HepG2 (cell line): ENCODE data around the gene CTSZ. TPM values are rescaled to one million over a fixed set of nuclear protein-coding genes. Genes with fewer than 3 reads are reported as not detected.

Experiments used
- ASH2L ChIP-seq: fragments of 300-600, 200-600 bp; sonication (generic); IDR thresholded peaks from 2 replicates; pipeline ENCODE4 v1.7.0; 2017; ENCODE audit warnings: low read depth, mild to moderate bottlenecking, moderate library complexity, mixed read lengths, low read length; ENCODE audit not compliant: insufficient read length
- ATF7 ChIP-seq, 2 experiments: fragments of 450-650 bp in 1 of 2; sonication (generic) in 1 of 2; formaldehyde crosslinking in 1 of 2; IDR thresholded peaks; 2 replicates each; pipeline versions ENCODE4 v1.4.0 to v1.6.1; 2016 to 2020; ENCODE audit warnings: antibody characterized with exemption in 1 of 2, mild to moderate bottlenecking in 1 of 2, missing genetic modification reagents in 1 of 2
- FOXK1 ChIP-seq: sonication (generic); formaldehyde crosslinking; IDR thresholded peaks from 2 replicates; pipeline ENCODE4 v1.4.0; 2020; ENCODE audit warnings: low read depth, missing genetic modification reagents, borderline replicate concordance
- KMT2A ChIP-seq: sonication (generic); formaldehyde crosslinking; IDR thresholded peaks from 2 replicates; pipeline ENCODE4 v1.4.0; 2020; ENCODE audit warnings: missing genetic modification reagents
- RXRB ChIP-seq: IDR thresholded peaks from 2 replicates; pipeline ENCODE4 v1.6.1; 2016; ENCODE audit warnings: borderline replicate concordance, missing genetic modification reagents, missing compliant biosample characterization
- ZNF546 ChIP-seq: sonication (generic); formaldehyde crosslinking; conservative IDR thresholded peaks from 2 replicates; pipeline ENCODE4 v1.8.1; 2023; ENCODE audit warnings: mild to moderate bottlenecking, missing genetic modification reagents
- ZNF572 ChIP-seq: sonication (generic); formaldehyde crosslinking; IDR thresholded peaks from 2 replicates; pipeline ENCODE4 v1.5.1; 2020; ENCODE audit warnings: mild to moderate bottlenecking, missing genetic modification reagents
- ZNF598 ChIP-seq: sonication (generic); formaldehyde crosslinking; IDR thresholded peaks from 2 replicates; pipeline ENCODE4 v1.5.1; 2020; ENCODE audit warnings: mild to moderate bottlenecking, missing genetic modification reagents, borderline replicate concordance
- ZNF7 ChIP-seq: IDR thresholded peaks from 2 replicates; pipeline ENCODE4 v1.6.1; 2016; ENCODE audit warnings: missing biosample characterization, missing genetic modification reagents
- ZNF720 ChIP-seq: sonication (generic); formaldehyde crosslinking; IDR thresholded peaks from 2 replicates; pipeline ENCODE4 v1.4.0; 2020; ENCODE audit warnings: missing genetic modification reagents
- polyA plus RNA-seq, 8 experiments: library from polyadenylated mRNA; depleted of rRNA in 3 of 8; stranded (reverse) in 7 of 8; unstranded in 1 of 8; fragments of >200 nt; fragmentation: Illumina TruSeq in 4 of 8; extraction: Trizol in 4 of 8; gene quantifications; 2 replicates each; pipeline versions ENCODE4 v1.2.1 to v1.2.3, GENCODE V29; 2011 to 2016; ENCODE audit warnings: low read depth in 4 of 8, missing spikeins in 1 of 8, mixed read lengths in 1 of 8; ENCODE audit not compliant: insufficient read depth in 1 of 8
- total RNA-seq, 5 experiments: library from RNA; depleted of rRNA; stranded (reverse); fragments of >200 nt; fragmentation: Illumina TruSeq; extraction: Trizol; gene quantifications; 2 replicates each; pipeline ENCODE4 v1.2.3, GENCODE V29; 2016; ENCODE audit warnings: low read depth in 1 of 5
- TF ChIP-seq, protein P1 (sequence below): IDR thresholded peaks from 2 replicates; pipeline ENCODE4 v1.4.0; 2020; ENCODE audit warnings: mild to moderate bottlenecking, missing genetic modification reagents
- TF ChIP-seq, protein P2 (sequence below): IDR thresholded peaks from 2 replicates; pipeline ENCODE4 v1.6.1; 2016; ENCODE audit warnings: mild to moderate bottlenecking
- TF ChIP-seq, protein P3 (sequence below): IDR thresholded peaks from 2 replicates; pipeline ENCODE4 v1.6.1; 2016; ENCODE audit warnings: missing compliant biosample characterization, missing genetic modification reagents, borderline replicate concordance
- TF ChIP-seq, protein P4 (sequence below): sonication (generic); formaldehyde crosslinking; IDR thresholded peaks from 2 replicates; pipeline ENCODE4 v1.9.0; 2022; ENCODE audit warnings: missing genetic modification reagents, mild to moderate bottlenecking, borderline replicate concordance
- TF ChIP-seq, protein P5 (sequence below): sonication (generic); formaldehyde crosslinking; IDR thresholded peaks from 2 replicates; pipeline ENCODE4 v1.4.0; 2020; ENCODE audit warnings: missing genetic modification reagents

The CTSZ gene
- total and polyA plus RNA-seq, 2 of the 13 experiments (the other 11 are each of a cell fraction or from before 2014, with no cell fraction given), result 0.33 TPM; not detected in 1

DNA sequence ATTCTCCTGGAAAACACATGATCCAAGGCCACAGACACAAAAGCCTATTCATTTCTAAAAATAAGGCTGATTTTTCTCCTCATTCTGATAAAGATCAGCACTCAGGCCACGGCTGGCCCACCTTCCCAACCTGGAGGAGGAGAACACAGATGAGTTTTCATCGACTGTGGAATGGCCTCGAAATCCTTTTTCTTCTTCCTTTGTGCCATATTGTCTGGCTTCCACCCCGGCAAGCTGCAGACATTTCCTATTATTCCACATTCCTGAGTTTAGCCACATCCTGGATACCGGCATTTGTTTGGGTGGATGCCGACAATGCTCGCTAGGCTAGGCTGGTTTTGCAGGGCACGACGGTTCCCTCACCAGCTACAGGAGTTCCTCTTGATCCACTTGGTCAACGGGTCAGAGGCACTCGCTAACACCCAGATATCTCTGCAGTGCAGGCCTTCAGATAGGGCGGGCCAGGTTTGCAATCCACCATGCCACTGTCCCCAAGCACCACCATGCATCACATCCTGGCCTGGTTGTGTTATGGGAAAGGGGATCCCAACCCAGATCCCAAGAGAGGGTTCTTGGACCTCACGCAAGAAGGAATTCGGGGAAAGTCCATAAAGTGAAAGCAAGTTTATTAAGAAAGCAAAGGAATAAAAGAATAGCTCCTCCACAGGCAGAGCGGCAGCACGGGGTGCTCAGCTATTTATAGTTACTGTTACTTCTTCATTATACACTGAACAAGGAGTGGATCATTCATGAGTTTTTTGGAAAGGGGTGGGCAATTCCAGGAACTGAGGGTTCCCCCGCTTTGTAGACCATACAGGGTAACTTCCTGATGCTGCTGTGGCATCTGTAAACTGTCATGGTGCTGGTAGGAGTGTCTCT is 4.2 kb upstream of the CTSZ start (continued):
- TF ChIP-seq, protein P1, sequence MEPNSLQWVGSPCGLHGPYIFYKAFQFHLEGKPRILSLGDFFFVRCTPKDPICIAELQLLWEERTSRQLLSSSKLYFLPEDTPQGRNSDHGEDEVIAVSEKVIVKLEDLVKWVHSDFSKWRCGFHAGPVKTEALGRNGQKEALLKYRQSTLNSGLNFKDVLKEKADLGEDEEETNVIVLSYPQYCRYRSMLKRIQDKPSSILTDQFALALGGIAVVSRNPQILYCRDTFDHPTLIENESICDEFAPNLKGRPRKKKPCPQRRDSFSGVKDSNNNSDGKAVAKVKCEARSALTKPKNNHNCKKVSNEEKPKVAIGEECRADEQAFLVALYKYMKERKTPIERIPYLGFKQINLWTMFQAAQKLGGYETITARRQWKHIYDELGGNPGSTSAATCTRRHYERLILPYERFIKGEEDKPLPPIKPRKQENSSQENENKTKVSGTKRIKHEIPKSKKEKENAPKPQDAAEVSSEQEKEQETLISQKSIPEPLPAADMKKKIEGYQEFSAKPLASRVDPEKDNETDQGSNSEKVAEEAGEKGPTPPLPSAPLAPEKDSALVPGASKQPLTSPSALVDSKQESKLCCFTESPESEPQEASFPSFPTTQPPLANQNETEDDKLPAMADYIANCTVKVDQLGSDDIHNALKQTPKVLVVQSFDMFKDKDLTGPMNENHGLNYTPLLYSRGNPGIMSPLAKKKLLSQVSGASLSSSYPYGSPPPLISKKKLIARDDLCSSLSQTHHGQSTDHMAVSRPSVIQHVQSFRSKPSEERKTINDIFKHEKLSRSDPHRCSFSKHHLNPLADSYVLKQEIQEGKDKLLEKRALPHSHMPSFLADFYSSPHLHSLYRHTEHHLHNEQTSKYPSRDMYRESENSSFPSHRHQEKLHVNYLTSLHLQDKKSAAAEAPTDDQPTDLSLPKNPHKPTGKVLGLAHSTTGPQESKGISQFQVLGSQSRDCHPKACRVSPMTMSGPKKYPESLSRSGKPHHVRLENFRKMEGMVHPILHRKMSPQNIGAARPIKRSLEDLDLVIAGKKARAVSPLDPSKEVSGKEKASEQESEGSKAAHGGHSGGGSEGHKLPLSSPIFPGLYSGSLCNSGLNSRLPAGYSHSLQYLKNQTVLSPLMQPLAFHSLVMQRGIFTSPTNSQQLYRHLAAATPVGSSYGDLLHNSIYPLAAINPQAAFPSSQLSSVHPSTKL (CRISPR knock-in tag), result peak; percentile 75; the same call in 1 of the 2 replicates
- TF ChIP-seq ZNF720 (0 out of 2 replicates have a peak, but pooled peaks have one; percentile 3), ZNF546 (CRISPR knock-in tag) (no peak), ZNF572 (CRISPR knock-in tag) (no peak), FOXK1 (0 out of 2 replicates have a peak, but pooled peaks have one; percentile 18), ASH2L (peak; percentile 41), ATF7 (IDR thresholded peaks at IDR 0.05) (no peak), ATF7 (CRISPR knock-in tag; IDR thresholded peaks at IDR 0.05) (no peak), RXRB (peak; percentile 38; the same call in 1 of the 2 replicates), ZNF7 (no peak), KMT2A (CRISPR knock-in tag) (0 out of 2 replicates have a peak, but pooled peaks have one; percentile 43), ZNF598 (CRISPR knock-in tag) (0 out of 2 replicates have a peak, but pooled peaks have one; percentile 36)
- TF ChIP-seq, protein P2, sequence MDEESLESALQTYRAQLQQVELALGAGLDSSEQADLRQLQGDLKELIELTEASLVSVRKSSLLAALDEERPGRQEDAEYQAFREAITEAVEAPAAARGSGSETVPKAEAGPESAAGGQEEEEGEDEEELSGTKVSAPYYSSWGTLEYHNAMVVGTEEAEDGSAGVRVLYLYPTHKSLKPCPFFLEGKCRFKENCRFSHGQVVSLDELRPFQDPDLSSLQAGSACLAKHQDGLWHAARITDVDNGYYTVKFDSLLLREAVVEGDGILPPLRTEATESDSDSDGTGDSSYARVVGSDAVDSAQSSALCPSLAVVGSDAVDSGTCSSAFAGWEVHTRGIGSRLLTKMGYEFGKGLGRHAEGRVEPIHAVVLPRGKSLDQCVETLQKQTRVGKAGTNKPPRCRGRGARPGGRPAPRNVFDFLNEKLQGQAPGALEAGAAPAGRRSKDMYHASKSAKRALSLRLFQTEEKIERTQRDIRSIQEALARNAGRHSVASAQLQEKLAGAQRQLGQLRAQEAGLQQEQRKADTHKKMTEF (CRISPR knock-in tag), result peak; percentile 35; the same call in 1 of the 2 replicates
- TF ChIP-seq, protein P3, sequence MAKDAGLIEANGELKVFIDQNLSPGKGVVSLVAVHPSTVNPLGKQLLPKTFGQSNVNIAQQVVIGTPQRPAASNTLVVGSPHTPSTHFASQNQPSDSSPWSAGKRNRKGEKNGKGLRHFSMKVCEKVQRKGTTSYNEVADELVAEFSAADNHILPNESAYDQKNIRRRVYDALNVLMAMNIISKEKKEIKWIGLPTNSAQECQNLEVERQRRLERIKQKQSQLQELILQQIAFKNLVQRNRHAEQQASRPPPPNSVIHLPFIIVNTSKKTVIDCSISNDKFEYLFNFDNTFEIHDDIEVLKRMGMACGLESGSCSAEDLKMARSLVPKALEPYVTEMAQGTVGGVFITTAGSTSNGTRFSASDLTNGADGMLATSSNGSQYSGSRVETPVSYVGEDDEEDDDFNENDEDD (CRISPR knock-in tag), result peak; percentile 63
- TF ChIP-seq, protein P4, sequence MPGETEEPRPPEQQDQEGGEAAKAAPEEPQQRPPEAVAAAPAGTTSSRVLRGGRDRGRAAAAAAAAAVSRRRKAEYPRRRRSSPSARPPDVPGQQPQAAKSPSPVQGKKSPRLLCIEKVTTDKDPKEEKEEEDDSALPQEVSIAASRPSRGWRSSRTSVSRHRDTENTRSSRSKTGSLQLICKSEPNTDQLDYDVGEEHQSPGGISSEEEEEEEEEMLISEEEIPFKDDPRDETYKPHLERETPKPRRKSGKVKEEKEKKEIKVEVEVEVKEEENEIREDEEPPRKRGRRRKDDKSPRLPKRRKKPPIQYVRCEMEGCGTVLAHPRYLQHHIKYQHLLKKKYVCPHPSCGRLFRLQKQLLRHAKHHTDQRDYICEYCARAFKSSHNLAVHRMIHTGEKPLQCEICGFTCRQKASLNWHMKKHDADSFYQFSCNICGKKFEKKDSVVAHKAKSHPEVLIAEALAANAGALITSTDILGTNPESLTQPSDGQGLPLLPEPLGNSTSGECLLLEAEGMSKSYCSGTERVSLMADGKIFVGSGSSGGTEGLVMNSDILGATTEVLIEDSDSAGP (CRISPR knock-in tag), result peak; percentile 31; the same call in 1 of the 2 replicates
- TF ChIP-seq, protein P5, sequence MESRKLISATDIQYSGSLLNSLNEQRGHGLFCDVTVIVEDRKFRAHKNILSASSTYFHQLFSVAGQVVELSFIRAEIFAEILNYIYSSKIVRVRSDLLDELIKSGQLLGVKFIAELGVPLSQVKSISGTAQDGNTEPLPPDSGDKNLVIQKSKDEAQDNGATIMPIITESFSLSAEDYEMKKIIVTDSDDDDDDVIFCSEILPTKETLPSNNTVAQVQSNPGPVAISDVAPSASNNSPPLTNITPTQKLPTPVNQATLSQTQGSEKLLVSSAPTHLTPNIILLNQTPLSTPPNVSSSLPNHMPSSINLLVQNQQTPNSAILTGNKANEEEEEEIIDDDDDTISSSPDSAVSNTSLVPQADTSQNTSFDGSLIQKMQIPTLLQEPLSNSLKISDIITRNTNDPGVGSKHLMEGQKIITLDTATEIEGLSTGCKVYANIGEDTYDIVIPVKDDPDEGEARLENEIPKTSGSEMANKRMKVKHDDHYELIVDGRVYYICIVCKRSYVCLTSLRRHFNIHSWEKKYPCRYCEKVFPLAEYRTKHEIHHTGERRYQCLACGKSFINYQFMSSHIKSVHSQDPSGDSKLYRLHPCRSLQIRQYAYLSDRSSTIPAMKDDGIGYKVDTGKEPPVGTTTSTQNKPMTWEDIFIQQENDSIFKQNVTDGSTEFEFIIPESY, result peak; percentile 78
